ENCODE data around the gene SPIN2A.
A peak's percentile ranks its signal among the peaks of the same experiment; 100 is the strongest.
"Not testable (repeated sequence)": the region's sequence is repeated elsewhere in the genome, so short reads cannot be mapped to it uniquely, and the experiment has no call there.

SPIN2A gene

GRCh38 chrX:57137073-57137472 lies at the start of gene SPIN2A:
SPIN2A (minus strand) TSS chrX:57137397; CDS start chrX:57136597, 800 bp downstream.
- not testable (repeated sequence) for H3K27ac ChIP-seq, H4K20me1 ChIP-seq, H3K4me1 ChIP-seq, H3K36me3 ChIP-seq, H3K4me2 ChIP-seq, H3K4me3 ChIP-seq, H3K9me3 ChIP-seq, H3K9ac ChIP-seq
- H3K27me3 ChIP-seq, result peaks cover 57% of the 10 kb centered on the region

- Histone ChIP-seq H3K27ac (no peak overlapping the region), H3K4me3 (no peak overlapping the region), H3K4me2 (no peak overlapping the region), H3K9me3 (peaks cover 18% of the 10 kb centered on the region), H3K4me1 (no peaks in the 10 kb centered on the region), H3K9ac (no peak overlapping the region), H3K27me3 (peaks cover 67% of the 10 kb centered on the region), H4K20me1 (no peaks in the 10 kb centered on the region), H3K36me3 (no peaks in the 10 kb centered on the region)
- TF ChIP-seq Cebpa-rat (IDR thresholded peaks at IDR 0.05), result no peak
Measured at GRCh38 chrX:57178605-57179004, 41.4 kb upstream of the SPIN2A start.

- Histone ChIP-seq H3K27ac (no peak overlapping the region), H3K9me3 (peaks cover 14% of the 10 kb centered on the region)
- TF ChIP-seq Cebpa-rat (IDR thresholded peaks at IDR 0.05), result no peak
Measured at GRCh38 chrX:57177070-57177469, 39.9 kb upstream of the SPIN2A start.

GRCh38 chrX:57172544-57172943 lies 35.3 kb upstream of the SPIN2A start:
- Histone ChIP-seq H3K9ac (no peak overlapping the region), H3K9me3 (no peaks in the 10 kb centered on the region), H3K36me3 (no peaks in the 10 kb centered on the region), H3K4me3 (no peak overlapping the region), H3K27me3 (peaks cover 37% of the 10 kb centered on the region), H3K4me2 (no peak overlapping the region), H4K20me1 (no peaks in the 10 kb centered on the region), H3K27ac (no peak overlapping the region), H3K4me1 (no peaks in the 10 kb centered on the region)
- no peak for TF ChIP-seq Cebpa-rat (IDR thresholded peaks at IDR 0.05)

More at GRCh38 chrX:57177070-57177469, 39.9 kb upstream of the SPIN2A start:
- H3K9ac ChIP-seq, result no peak overlapping the region
- H3K4me1 ChIP-seq, result no peaks in the 10 kb centered on the region
- no peak overlapping the region for H3K4me3 ChIP-seq
- H4K20me1 ChIP-seq, result no peaks in the 10 kb centered on the region
- H3K4me2 ChIP-seq, result no peak overlapping the region
- H3K36me3 ChIP-seq, result no peaks in the 10 kb centered on the region
- peaks cover 69% of the 10 kb centered on the region for H3K27me3 ChIP-seq

GRCh38 chrX:57156397-57157049 lies 19.3 kb upstream of the SPIN2A start:
- no peak overlapping the region for H3K9ac ChIP-seq
- H3K27ac ChIP-seq, result no peak overlapping the region
- H3K4me2 ChIP-seq, result no peak overlapping the region
- no peaks in the 10 kb centered on the region for H3K36me3 ChIP-seq
- no peak for TF ChIP-seq Cebpa-rat (IDR thresholded peaks at IDR 0.05)
- peaks cover 12% of the 10 kb centered on the region for H3K4me1 ChIP-seq
- H3K9me3 ChIP-seq, result peaks cover 19% of the 10 kb centered on the region
- peaks cover 57% of the 10 kb centered on the region for H3K27me3 ChIP-seq
- no peaks in the 10 kb centered on the region for H4K20me1 ChIP-seq
- no peak overlapping the region for H3K4me3 ChIP-seq

- Histone ChIP-seq H3K9me3 (peaks cover 19% of the 10 kb centered on the region), H3K27me3 (peaks cover 57% of the 10 kb centered on the region), H4K20me1 (no peaks in the 10 kb centered on the region), H3K36me3 (no peaks in the 10 kb centered on the region), H3K27ac (no peak overlapping the region), H3K4me1 (peaks cover 12% of the 10 kb centered on the region), H3K4me2 (peak overlapping the region; percentile 27), H3K4me3 (no peak overlapping the region), H3K9ac (no peak overlapping the region)
- no peak for TF ChIP-seq Cebpa-rat (IDR thresholded peaks at IDR 0.05)
Measured at GRCh38 chrX:57155171-57155570, 18.0 kb upstream of the SPIN2A start.

- not testable (repeated sequence) for H3K27ac ChIP-seq, H3K4me2 ChIP-seq, H3K4me3 ChIP-seq, H3K9ac ChIP-seq, H4K20me1 ChIP-seq, H3K36me3 ChIP-seq
- Histone ChIP-seq H3K9me3 (peaks cover 15% of the 10 kb centered on the region), H3K4me1 (peaks cover 12% of the 10 kb centered on the region), H3K27me3 (peaks cover 57% of the 10 kb centered on the region)
Measured at GRCh38 chrX:57152222-57152621, 15.0 kb upstream of the SPIN2A start.

GRCh38 chrX:57138674-57139073 lies 1.5 kb upstream of the SPIN2A start:
- peaks cover 54% of the 10 kb centered on the region for H3K27me3 ChIP-seq
- H3K27ac ChIP-seq, result no peak overlapping the region
- H3K36me3 ChIP-seq, result no peaks in the 10 kb centered on the region
- no peak for TF ChIP-seq Cebpa-rat (IDR thresholded peaks at IDR 0.05)
- H3K9ac ChIP-seq, result no peak overlapping the region
- H3K9me3 ChIP-seq, result no peaks in the 10 kb centered on the region
- H3K4me3 ChIP-seq, result no peak overlapping the region
- no peak overlapping the region for H3K4me2 ChIP-seq
- H3K4me1 ChIP-seq, result no peaks in the 10 kb centered on the region
- no peaks in the 10 kb centered on the region for H4K20me1 ChIP-seq

- Histone ChIP-seq H3K9ac (no peak overlapping the region), H4K20me1 (no peaks in the 10 kb centered on the region), H3K27me3 (peaks cover 53% of the 10 kb centered on the region), H3K27ac (no peak overlapping the region), H3K36me3 (no peaks in the 10 kb centered on the region), H3K4me1 (no peaks in the 10 kb centered on the region), H3K9me3 (no peaks in the 10 kb centered on the region), H3K4me2 (no peak overlapping the region), H3K4me3 (no peak overlapping the region)
- TF ChIP-seq Cebpa-rat (IDR thresholded peaks at IDR 0.05), result no peak
Measured at GRCh38 chrX:57137501-57137900, 304 bp upstream of the SPIN2A start.

GRCh38 chrX:57136589-57136988 lies 608 bp downstream of the SPIN2A start:
- H3K9me3 ChIP-seq, H3K9ac ChIP-seq, H3K36me3 ChIP-seq, H3K4me1 ChIP-seq, H3K4me3 ChIP-seq, H4K20me1 ChIP-seq, H3K4me2 ChIP-seq, H3K27ac ChIP-seq: not testable (repeated sequence)
- peaks cover 60% of the 10 kb centered on the region for H3K27me3 ChIP-seq

- Histone ChIP-seq H3K4me1 (no peaks in the 10 kb centered on the region), H3K4me2 (no peak overlapping the region), H3K4me3 (no peak overlapping the region), H3K36me3 (no peaks in the 10 kb centered on the region), H3K27me3 (peaks cover 53% of the 10 kb centered on the region), H3K9me3 (no peaks in the 10 kb centered on the region), H4K20me1 (no peaks in the 10 kb centered on the region), H3K9ac (no peak overlapping the region), H3K27ac (no peak overlapping the region)
- TF ChIP-seq Cebpa-rat (IDR thresholded peaks at IDR 0.05), result no peak
Measured at GRCh38 chrX:57135287-57135686, 1.9 kb downstream of the SPIN2A start.

Data from BLaER1 (cell line).